NCI-H2081 (cell line): ENCODE measurements around the gene RAB15.

Source experiments
- DNase-seq, 2 experiments: peaks; one replicate each; lab custom pipeline; 2025; lab: John Stamatoyannopoulos, UW

The RAB15 gene

DNA sequence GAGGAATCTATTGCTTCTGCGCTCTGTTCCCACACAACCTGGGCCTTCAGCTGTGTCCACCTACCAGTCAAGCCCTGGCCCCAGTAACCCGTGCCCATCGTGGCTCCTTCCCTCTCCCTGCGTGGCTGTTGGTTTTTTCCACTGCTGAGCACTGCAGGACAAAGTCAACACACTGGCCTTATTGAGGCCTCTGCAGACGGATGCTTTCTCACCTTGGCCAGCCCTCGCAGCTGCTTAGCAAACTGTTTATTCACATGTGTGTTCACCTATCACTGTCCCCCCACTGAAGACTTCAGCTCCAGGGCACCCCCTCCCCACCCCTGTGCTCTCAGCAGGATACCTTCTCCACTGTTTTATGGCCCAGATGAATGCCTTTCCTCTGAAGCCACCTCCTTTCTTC, 16.8 kb downstream of the RAB15 start:
- no peak for DNase-seq

GRCh38 chr14:64954491-64955240, 17.5 kb downstream of the RAB15 start:
- no peak for DNase-seq

DNA sequence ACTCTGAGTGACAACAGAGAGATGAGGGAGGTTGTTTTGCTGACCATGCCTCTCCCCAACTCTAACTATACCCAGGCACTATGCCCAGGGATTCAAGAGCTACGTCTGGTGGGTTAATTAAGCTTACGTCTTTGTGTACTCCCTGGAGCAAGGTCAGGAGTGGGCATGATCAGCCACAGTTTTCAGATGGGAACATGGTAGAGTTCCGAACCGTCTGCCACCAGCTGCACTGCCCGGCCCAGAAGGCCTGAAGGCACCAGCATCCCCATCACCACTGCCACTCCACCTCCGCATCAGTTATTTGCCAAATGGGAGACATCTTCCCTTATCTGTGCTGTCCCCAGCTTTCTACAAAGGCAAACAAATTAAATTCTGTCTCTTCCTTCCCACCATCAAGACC, 18.5 kb downstream of the RAB15 start:
- DNase-seq = no peak

- no peak for DNase-seq
Measured at GRCh38 chr14:64953310-64953654, 18.9 kb downstream of the RAB15 start.

DNA sequence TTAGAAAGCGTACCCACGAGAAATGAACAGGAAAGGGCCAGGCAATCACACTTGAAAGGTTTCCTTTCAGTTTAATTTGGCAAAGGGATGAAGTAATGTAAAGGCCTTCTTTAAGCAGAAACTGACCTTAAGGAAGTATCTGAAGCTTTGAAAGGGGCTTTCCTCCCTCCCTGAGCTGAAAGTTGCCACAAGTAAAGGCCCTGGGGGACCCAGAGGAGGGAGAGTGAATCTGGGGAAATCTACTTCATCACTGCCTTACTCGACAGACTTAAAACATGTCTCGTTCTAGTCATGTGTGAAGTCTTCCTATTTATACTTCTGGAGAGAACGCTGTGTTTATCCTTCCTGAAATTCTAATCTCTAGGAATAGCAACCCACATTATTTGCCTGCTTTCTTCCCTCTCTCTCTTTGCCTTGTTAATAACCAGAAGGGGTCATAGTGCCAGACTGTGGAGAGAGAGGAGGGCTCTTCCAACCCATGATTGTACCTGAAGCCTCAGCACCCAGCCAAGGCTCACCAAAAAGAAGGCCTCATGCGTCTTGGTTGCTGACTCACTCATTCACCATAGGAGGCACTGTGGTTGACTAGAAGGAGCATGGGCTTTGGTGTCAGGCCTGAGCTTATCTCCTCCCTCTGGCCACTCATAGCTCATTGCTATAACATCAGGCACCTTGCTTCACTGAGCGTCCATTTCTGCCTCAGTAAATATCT, 19.4 kb downstream of the RAB15 start:
- DNase-seq = no peak

- no peak for DNase-seq
Measured at GRCh38 chr14:64951724-64952123, 20.4 kb downstream of the RAB15 start.

GRCh38 chr14:64951291-64951690, 20.8 kb downstream of the RAB15 start:
- DNase-seq = no peak

DNA sequence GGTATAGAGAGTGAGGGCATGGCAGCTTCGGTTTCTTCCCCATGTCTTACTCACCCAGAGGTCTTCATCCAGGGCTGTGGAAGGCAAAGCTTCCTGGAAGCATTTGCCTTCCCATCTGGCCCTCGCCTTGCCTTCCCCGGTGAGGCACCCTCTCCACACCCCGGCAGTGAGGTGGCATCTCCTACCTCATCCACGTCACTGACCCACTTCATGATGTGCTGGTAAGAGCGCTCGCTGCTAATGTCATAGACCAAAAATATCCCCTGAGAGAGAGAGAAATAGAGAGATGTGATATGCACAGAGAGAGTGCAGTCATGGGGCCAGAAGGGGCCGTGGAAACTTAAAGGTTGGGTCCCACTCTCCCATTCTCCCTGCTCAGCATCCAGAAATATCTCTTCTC, 21.2 kb downstream of the RAB15 start:
- no peak for DNase-seq

GRCh38 chr14:64948612-64949210, 23.4 kb downstream of the RAB15 start:
- no peak for DNase-seq

DNA sequence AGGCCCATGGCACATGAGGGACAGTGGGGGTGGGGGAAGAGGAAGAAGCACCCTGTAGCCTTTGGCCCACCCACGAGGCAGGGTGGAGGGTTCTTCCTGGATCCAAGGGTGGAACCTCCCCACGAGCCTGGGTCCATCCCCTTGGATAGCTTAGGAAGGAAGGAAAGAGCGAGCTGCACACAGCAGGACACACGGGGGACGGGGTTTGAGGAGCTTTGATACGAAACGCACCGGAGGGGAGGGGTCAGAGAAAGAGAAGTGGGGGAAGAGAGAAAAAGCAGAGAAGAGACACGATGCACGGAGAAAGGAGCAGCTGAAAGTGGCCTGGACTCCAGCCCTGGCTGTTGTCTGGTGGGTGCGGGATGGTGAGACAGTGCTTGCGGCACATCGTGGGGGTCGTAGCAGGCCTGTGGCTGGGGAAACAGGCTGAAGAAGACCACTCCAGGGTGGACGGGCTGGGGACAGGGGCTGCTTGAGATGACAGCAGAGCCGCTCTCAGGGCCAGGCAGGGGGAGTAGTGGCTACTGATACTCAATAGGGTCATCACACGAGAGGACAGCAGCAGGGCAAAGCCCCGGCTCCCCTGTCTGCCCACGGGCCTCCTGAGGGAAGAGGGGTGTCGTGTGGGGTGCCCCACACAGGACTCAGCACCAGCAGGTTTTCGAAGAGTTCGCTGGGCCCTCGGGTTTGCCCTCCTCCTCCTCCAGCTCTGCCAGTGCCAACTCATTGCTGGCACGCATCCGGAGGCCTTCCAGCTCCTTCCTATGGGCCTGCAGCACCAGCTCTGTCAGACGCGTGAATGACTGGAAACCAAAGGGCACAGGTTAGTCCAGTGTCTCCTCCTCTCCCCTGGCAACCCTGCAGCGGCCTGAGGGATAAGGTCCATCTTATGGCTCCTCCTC, 24.2 kb downstream of the RAB15 start:
- no peak for DNase-seq

GRCh38 chr14:64946310-64947045, 25.7 kb downstream of the RAB15 start:
- DNase-seq = no peak

DNA sequence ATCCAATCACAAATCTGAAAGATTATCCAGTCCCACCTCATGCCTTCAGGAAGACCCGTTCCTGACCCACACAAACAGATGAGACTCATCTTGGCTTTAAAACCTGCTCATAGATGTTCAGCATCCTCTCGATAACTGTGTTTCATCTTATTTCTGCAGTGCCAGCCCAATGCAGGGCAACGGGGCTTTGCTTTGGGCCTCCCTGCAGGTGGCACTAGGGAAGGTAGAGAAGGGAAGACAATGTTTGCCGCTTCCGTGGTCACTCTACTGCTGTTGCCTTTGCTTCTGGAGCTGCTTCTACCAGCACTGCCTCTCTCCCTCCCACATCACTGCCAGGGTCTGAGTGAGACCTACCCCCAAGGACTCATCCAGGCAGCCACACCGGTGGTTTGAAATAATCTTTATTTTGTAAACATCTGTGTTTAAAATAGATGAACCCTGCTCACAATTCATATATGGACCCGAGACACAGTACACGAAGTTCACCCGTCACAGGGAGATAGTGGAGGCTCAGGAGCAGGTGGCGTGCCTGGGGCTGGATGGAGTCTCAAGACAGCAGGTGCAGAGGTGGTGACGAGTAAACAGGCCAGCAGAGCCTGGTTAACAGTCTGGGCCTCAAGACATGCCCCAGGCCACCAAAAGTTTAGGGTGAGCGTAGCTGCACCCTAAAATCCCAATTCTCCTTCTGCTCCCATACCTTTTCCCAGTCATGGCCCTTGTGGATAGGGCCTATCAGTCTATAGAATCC, 26.5 kb downstream of the RAB15 start:
- DNase-seq = no peak

DNA sequence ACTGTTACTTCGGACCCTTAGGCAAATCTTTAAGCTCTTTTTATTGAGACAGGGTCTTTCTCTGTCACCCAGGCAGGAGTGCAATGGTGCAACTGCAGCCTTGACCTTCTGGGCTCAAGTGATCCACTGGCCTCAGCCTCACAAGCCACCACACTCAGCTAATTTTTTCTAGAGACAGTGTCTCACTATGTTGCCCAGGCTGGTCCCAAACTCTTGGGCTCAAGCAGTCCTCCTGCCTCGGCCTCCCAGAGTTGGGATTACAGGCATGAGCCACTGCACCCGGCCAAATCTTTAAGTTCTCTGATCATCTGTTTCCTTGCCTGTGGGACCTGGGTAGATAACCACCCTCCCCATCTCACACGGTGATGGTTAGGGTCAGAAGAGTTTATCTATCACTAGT, 27.3 kb downstream of the RAB15 start:
- DNase-seq = no peak

- DNase-seq = no peak
Measured at GRCh38 chr14:64944041-64944440, 28.1 kb downstream of the RAB15 start.

DNA sequence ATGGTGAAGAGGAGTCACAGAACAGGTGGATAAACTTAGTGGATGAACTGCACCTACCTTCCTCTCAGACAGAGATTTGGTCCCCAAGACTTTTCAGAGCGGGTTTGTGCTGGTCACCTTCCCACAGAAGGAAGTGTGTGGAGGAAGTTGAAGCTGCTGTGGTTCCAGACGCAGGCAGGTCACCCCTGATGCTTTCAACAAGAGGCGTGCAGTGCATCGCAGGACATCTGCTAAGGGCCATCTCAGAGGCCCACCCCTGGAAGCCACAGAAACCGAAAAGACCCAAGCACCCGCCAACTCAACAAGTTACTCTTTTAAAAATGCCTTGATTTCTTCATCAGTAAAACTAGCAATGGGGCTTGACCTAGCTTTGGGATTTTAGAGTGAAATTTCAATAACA, 28.6 kb downstream of the RAB15 start:
- no peak for DNase-seq

DNA sequence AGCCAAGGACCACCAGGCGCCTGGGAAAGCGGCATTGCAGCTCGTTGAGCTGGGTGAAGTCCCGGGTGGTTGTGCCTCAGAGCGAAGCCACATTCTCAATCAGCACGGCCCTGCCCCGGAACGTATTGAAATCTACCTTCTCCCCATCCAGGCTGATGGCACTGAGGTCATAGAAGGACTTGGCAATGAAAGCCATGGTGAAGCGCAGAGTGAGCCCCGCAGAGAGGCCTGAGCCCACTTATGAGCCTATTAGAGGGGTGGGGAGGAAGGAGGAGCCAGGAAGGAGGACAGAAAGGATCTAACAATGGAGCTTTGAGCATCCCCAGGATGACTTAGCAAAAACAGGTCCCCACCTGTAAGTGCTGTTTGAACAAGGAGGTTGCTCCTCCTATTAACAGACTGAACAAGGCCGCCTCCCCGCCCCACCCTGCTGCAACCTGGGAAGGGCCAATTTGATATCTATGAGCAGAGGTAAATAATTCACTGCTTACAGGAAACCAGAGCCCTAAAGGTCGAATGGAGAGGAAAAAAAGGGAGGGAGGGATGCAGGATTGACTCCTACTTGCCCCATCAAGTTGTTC, 29.5 kb downstream of the RAB15 start, which contains the start of gene GPX2:
Gene GPX2 (minus strand): TSS at position 215 of the 581 bp plus-strand sequence. CDS start 19 bp downstream, at position 196.
- DNase-seq = peak; percentile 91 to 97

DNA sequence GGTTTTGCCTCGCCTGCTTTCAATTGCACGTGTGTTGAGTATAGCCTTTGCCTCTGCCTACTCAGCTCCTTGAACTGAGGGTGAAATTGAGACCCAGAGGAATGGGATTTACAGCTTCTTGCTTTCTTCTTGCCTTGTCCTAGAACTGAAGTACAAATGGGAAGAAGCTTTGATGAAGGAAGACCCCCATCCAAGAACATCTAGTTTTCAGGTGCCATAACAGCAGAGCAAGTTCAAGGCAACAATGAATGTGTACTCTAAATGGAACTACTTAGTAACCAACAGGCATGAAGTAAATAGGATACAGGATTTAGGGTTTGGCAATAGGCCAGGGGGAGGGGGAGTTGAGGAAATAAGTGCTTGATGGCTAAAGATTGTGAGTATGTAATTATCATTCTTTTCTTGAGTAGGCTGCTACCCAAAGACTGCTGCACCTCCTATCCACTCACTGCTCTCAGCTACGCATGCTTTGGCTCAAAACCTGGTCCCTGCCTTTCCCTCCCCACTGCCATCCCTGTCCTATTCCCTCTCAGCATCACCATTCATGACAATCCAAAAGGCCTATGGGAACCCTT, 31.7 kb downstream of the RAB15 start:
- DNase-seq = peak in 1 of 2 experiments; percentile 7

- DNase-seq = no peak
Measured at GRCh38 chr14:64939817-64940190, 32.3 kb downstream of the RAB15 start.

DNA sequence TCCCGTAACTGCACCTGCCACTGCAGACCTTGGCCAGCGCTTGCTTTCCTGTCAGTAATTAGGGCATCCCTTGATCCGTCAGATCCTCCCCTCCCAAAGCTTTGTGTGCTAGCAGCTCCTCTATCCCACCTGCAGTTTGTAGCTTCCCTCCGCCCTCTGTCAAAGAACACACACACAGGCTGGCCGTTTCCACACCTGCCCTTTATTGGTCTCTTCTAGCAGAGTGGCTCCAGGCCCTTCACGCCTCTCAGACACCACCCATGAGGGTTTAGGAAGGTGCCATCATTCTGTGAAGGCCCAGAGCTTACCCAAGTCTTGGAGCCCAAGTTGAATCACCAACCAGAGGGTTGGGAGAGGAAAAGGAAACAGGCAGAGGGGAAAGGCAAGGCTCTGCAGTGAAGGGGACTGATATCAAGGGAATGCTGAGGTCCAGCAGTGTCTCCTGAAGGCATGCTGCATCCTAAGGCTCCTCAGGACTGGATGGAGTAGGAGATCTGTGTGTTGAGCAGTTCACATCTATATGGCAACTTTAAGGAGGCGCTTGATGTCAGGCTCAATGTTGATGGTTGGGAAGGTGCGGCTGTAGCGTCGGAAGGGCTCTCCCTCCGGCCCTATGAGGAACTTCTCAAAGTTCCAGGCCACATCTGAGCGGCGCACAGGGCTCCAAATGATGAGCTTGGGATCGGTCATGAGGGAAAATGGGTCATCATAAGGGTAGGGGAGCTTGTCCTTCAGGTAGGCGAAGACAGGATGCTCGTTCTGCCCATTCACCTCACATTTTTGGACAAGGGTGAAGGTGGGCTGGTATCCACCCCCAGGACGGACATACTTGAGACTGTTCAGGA, 32.9 kb downstream of the RAB15 start:
- peak; percentile 80 to 95 for DNase-seq
